ENCODE data around the gene ATG7. TPM values are rescaled to one million over a fixed set of nuclear protein-coding genes. Genes with fewer than 3 reads are reported as not detected.

The ATG7 gene
- total and polyA plus RNA-seq, 3 experiments from 2014 or later, result 13.8 to 28.2 (median 28.0) TPM

- Mint-ChIP-seq H3K27me3 (no peaks in the 10 kb centered on the region), H3K4me3 (no peak overlapping the region), H3K9me3 (peaks cover 0 to 2% (median 0%) of the 10 kb centered on the region in 5 donors), H3K27ac (no peak overlapping the region), H3K4me1 (peaks cover 0 to 10% (median 0%) of the 10 kb centered on the region in 3 donors), H3K36me3 (peaks cover 2 to 29% (median 10%) of the 10 kb centered on the region in 3 donors)
- Histone ChIP-seq H3K4me1 (ENCODE audit: insufficient read depth, low read length) (no peaks in the 10 kb centered on the region), H3K27ac (ENCODE audit: low read depth, low read length) (no peak overlapping the region), H3K36me3 (ENCODE audit: insufficient read depth, low read length) (no peaks in the 10 kb centered on the region), H3K4me3 (ENCODE audit: low read length) (no peak overlapping the region), H3K9me3 (ENCODE audit: low read length) (no peaks in the 10 kb centered on the region), H3K27me3 (ENCODE audit: insufficient read depth, low read length, poor library complexity, severe bottlenecking) (no peaks in the 10 kb centered on the region)
- ChIA-PET POLR2A (no interaction called here), CTCF (no interaction called here)
- peak in 1 of 5 donors; percentile 30 for DNase-seq
Observed at GRCh38 chr3:11551036-11551435, 278.8 kb downstream of the ATG7 start.

GRCh38 chr3:11552289-11553264 lies 280.4 kb downstream of the ATG7 start:
- peak in 1 of 5 donors; percentile 30 for DNase-seq
- no peaks in the 10 kb centered on the region for H3K9me3 ChIP-seq (ENCODE audit: low read length)
- POLR2A ChIA-PET, result no interaction called here
- no peaks in the 10 kb centered on the region for H3K36me3 ChIP-seq (ENCODE audit: insufficient read depth, low read length)
- no peak overlapping the region for H3K27ac ChIP-seq (ENCODE audit: low read depth, low read length)
- H3K36me3 Mint-ChIP-seq, result peaks cover 8 to 43% (median 10%) of the 10 kb centered on the region in 3 donors
- no peak overlapping the region for H3K4me3 ChIP-seq (ENCODE audit: low read length)
- H3K4me3 Mint-ChIP-seq, result no peak overlapping the region
- H3K27ac Mint-ChIP-seq, result peak overlapping the region in 3 of 8 donors; percentile 17 to 66 (median 26)
- no peaks in the 10 kb centered on the region for H3K4me1 ChIP-seq (ENCODE audit: insufficient read depth, low read length)
- CTCF ChIA-PET, result no interaction called here
- peaks cover 0 to 2% (median 0%) of the 10 kb centered on the region in 5 donors for H3K9me3 Mint-ChIP-seq
- H3K27me3 ChIP-seq (ENCODE audit: insufficient read depth, low read length, poor library complexity, severe bottlenecking), result no peaks in the 10 kb centered on the region
- H3K27me3 Mint-ChIP-seq, result no peaks in the 10 kb centered on the region
- peaks cover 0 to 13% (median 0%) of the 10 kb centered on the region in 3 donors for H3K4me1 Mint-ChIP-seq

GRCh38 chr3:11553436-11554235 lies 281.4 kb downstream of the ATG7 start:
- ChIA-PET POLR2A (no interaction called here), CTCF (no interaction called here)
- peaks cover 0 to 2% (median 0%) of the 10 kb centered on the region in 5 donors for H3K9me3 Mint-ChIP-seq
- peaks cover 0 to 15% (median 8%) of the 10 kb centered on the region in 3 donors for H3K4me1 Mint-ChIP-seq
- Histone ChIP-seq H3K9me3 (ENCODE audit: low read length) (no peaks in the 10 kb centered on the region), H3K4me1 (ENCODE audit: insufficient read depth, low read length) (no peaks in the 10 kb centered on the region), H3K36me3 (ENCODE audit: insufficient read depth, low read length) (no peaks in the 10 kb centered on the region), H3K4me3 (ENCODE audit: low read length) (no peak overlapping the region), H3K27me3 (ENCODE audit: insufficient read depth, low read length, poor library complexity, severe bottlenecking) (no peaks in the 10 kb centered on the region), H3K27ac (ENCODE audit: low read depth, low read length) (no peak overlapping the region)
- peak overlapping the region in 1 of 8 donors; percentile 17 for H3K27ac Mint-ChIP-seq
- H3K4me3 Mint-ChIP-seq, result no peak overlapping the region
- H3K27me3 Mint-ChIP-seq, result no peaks in the 10 kb centered on the region
- peaks cover 10 to 53% (median 10%) of the 10 kb centered on the region in 3 donors for H3K36me3 Mint-ChIP-seq
- DNase-seq, result peak in 1 of 5 donors; percentile 44

- Mint-ChIP-seq H3K27ac (peak overlapping the region in 1 of 8 donors; percentile 60), H3K4me3 (no peak overlapping the region), H3K27me3 (no peaks in the 10 kb centered on the region), H3K9me3 (peaks cover 0 to 2% (median 0%) of the 10 kb centered on the region in 5 donors), H3K4me1 (peaks cover 0 to 14% (median 8%) of the 10 kb centered on the region in 3 donors), H3K36me3 (peaks cover 10 to 59% (median 10%) of the 10 kb centered on the region in 3 donors)
- no peaks in the 10 kb centered on the region for H3K27me3 ChIP-seq (ENCODE audit: insufficient read depth, low read length, poor library complexity, severe bottlenecking)
- no peaks in the 10 kb centered on the region for H3K36me3 ChIP-seq (ENCODE audit: insufficient read depth, low read length)
- no peak overlapping the region for H3K4me3 ChIP-seq (ENCODE audit: low read length)
- POLR2A ChIA-PET, result no interaction called here
- no peaks in the 10 kb centered on the region for H3K9me3 ChIP-seq (ENCODE audit: low read length)
- no peak overlapping the region for H3K27ac ChIP-seq (ENCODE audit: low read depth, low read length)
- DNase-seq, result peak in 1 of 5 donors; percentile 27
- no peaks in the 10 kb centered on the region for H3K4me1 ChIP-seq (ENCODE audit: insufficient read depth, low read length)
- CTCF ChIA-PET, result no interaction called here
Observed at GRCh38 chr3:11554236-11554610, 282.0 kb downstream of the ATG7 start.

- Mint-ChIP-seq H3K36me3 (peaks cover 10 to 64% (median 10%) of the 10 kb centered on the region in 3 donors), H3K4me1 (peaks cover 0 to 14% (median 8%) of the 10 kb centered on the region in 3 donors), H3K9me3 (peaks cover 0 to 2% (median 0%) of the 10 kb centered on the region in 5 donors), H3K27me3 (no peaks in the 10 kb centered on the region), H3K4me3 (no peak overlapping the region), H3K27ac (no peak overlapping the region)
- no peaks in the 10 kb centered on the region for H3K4me1 ChIP-seq (ENCODE audit: insufficient read depth, low read length)
- no peaks in the 10 kb centered on the region for H3K27me3 ChIP-seq (ENCODE audit: insufficient read depth, low read length, poor library complexity, severe bottlenecking)
- no peak overlapping the region for H3K27ac ChIP-seq (ENCODE audit: low read depth, low read length)
- H3K36me3 ChIP-seq (ENCODE audit: insufficient read depth, low read length), result no peaks in the 10 kb centered on the region
- no peaks in the 10 kb centered on the region for H3K9me3 ChIP-seq (ENCODE audit: low read length)
- peak in 1 of 5 donors; percentile 17 for DNase-seq
- no peak overlapping the region for H3K4me3 ChIP-seq (ENCODE audit: low read length)
- POLR2A ChIA-PET, result no interaction called here
- CTCF ChIA-PET, result no interaction called here
Observed at GRCh38 chr3:11554666-11555065, 282.5 kb downstream of the ATG7 start.

GRCh38 chr3:11555211-11555782 lies 283.1 kb downstream of the ATG7 start:
- H3K4me3 Mint-ChIP-seq, result no peak overlapping the region
- H3K4me1 Mint-ChIP-seq, result peaks cover 0 to 11% (median 8%) of the 10 kb centered on the region in 3 donors
- no peaks in the 10 kb centered on the region for H3K27me3 Mint-ChIP-seq
- H3K9me3 ChIP-seq (ENCODE audit: low read length), result no peaks in the 10 kb centered on the region
- POLR2A ChIA-PET, result no interaction called here
- H3K4me1 ChIP-seq (ENCODE audit: insufficient read depth, low read length), result no peaks in the 10 kb centered on the region
- H3K27ac Mint-ChIP-seq, result peak overlapping the region in 1 of 8 donors; percentile 90
- CTCF ChIA-PET, result interaction anchor here (1.1 kb wide), 1 partner anchor 101 kb away, joined by 3 read pairs; no protein-coding TSS in a partner anchor
- H3K36me3 Mint-ChIP-seq, result peaks cover 10 to 70% (median 10%) of the 10 kb centered on the region in 3 donors
- H3K4me3 ChIP-seq (ENCODE audit: low read length), result no peak overlapping the region
- H3K27ac ChIP-seq (ENCODE audit: low read depth, low read length), result no peak overlapping the region
- H3K27me3 ChIP-seq (ENCODE audit: insufficient read depth, low read length, poor library complexity, severe bottlenecking), result no peaks in the 10 kb centered on the region
- H3K36me3 ChIP-seq (ENCODE audit: insufficient read depth, low read length), result no peaks in the 10 kb centered on the region
- peaks cover 0 to 2% (median 0%) of the 10 kb centered on the region in 5 donors for H3K9me3 Mint-ChIP-seq
- no peak for DNase-seq

GRCh38 chr3:11555881-11556633 lies 283.9 kb downstream of the ATG7 start:
- no peaks in the 10 kb centered on the region for H3K27me3 ChIP-seq (ENCODE audit: insufficient read depth, low read length, poor library complexity, severe bottlenecking)
- H3K27me3 Mint-ChIP-seq, result no peaks in the 10 kb centered on the region
- no peak overlapping the region for H3K4me3 Mint-ChIP-seq
- H3K9me3 ChIP-seq (ENCODE audit: low read length), result no peaks in the 10 kb centered on the region
- ChIA-PET POLR2A (no interaction called here), CTCF (interaction anchor here (1.1 kb wide), 1 partner anchor 101 kb away, joined by 3 read pairs; no protein-coding TSS in a partner anchor)
- H3K36me3 Mint-ChIP-seq, result peaks cover 10 to 77% (median 10%) of the 10 kb centered on the region in 3 donors
- no peak overlapping the region for H3K4me3 ChIP-seq (ENCODE audit: low read length)
- peaks cover 0 to 2% (median 0%) of the 10 kb centered on the region in 5 donors for H3K9me3 Mint-ChIP-seq
- H3K4me1 Mint-ChIP-seq, result peaks cover 0 to 8% (median 8%) of the 10 kb centered on the region in 3 donors
- no peak overlapping the region for H3K27ac ChIP-seq (ENCODE audit: low read depth, low read length)
- no peaks in the 10 kb centered on the region for H3K36me3 ChIP-seq (ENCODE audit: insufficient read depth, low read length)
- DNase-seq, result peak in 1 of 5 donors; percentile 35
- H3K27ac Mint-ChIP-seq, result peak overlapping the region in 1 of 8 donors; percentile 23
- H3K4me1 ChIP-seq (ENCODE audit: insufficient read depth, low read length), result no peaks in the 10 kb centered on the region
